BLaER1 (cell line): ENCODE data around the gene CEP19.
"Not testable (repeated sequence)": the region's sequence is repeated elsewhere in the genome, so short reads cannot be mapped to it uniquely, and the experiment has no call there.

Experiments
- H3K27ac ChIP-seq: shearing (Covaris generic); formaldehyde crosslinking; 2 replicates; pipeline ENCODE4 v1.8.1; 2022
- H3K27me3 ChIP-seq: shearing (Covaris generic); formaldehyde crosslinking; 2 replicates; pipeline ENCODE4 v1.8.1; 2022
- H3K36me3 ChIP-seq: shearing (Covaris generic); formaldehyde crosslinking; 2 replicates; pipeline ENCODE4 v1.8.1; 2022
- H3K4me1 ChIP-seq: shearing (Covaris generic); formaldehyde crosslinking; 2 replicates; pipeline ENCODE4 v1.8.1; 2022
- H3K4me2 ChIP-seq: shearing (Covaris generic); formaldehyde crosslinking; 2 replicates; pipeline ENCODE4 v1.8.1; 2022
- H3K4me3 ChIP-seq: shearing (Covaris generic); formaldehyde crosslinking; 2 replicates; pipeline ENCODE4 v1.8.1; 2022
- H3K9ac ChIP-seq: shearing (Covaris generic); formaldehyde crosslinking; 2 replicates; pipeline ENCODE4 v1.8.1; 2022
- H3K9me3 ChIP-seq: shearing (Covaris generic); formaldehyde crosslinking; 2 replicates; pipeline ENCODE4 v1.8.1; 2022
- H4K20me1 ChIP-seq: shearing (Covaris generic); formaldehyde crosslinking; 2 replicates; pipeline ENCODE4 v1.8.1; 2022
- Cebpa-rat ChIP-seq: shearing (Covaris generic); IDR thresholded peaks from 2 replicates; pipeline ENCODE4 v1.8.1; 2022

Gene CEP19

DNA sequence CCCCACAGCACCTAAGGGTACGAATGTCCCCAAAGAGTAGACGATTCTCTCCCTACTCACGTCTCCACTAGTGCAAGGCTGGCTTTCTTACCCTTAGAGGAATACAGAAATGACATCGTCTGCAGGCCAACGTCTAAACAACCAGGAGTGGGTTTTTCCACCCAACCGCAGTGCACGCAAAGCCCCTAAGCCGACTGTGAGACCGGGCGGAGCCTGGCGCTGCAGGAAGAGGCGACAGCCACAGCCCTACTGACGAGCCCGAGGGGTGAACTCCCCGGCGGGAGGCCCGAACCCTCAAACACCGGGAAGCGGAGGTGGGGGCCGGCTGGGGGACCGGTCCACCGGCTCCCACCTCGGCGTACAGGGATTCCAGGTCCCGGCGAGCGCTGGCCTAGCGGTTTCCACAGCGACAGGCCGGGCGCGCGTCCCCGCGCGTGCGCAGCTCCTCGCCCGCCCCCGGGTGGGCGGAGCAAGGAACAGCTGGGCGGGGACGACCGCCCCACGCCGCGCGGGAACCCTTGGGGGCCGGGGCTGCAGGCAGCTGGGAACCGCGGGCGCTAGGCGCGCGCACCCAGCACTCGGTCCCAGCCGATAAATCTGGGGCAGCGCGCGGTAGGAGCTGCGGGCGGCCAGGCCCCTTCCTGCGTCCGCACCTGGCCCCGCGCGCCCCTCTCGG is at the start of gene CEP19, which contains the start of gene PIGX:
CEP19 (minus strand) TSS at position 413 of the 676 bp plus-strand sequence. CDS start 3,593 bp downstream, outside the sequence.
PIGX (plus strand) TSS at position 540 of the 676 bp plus-strand sequence.
- TF ChIP-seq Cebpa-rat = no peak
- Histone ChIP-seq H3K9ac (peak within 1 kb of the TSS; percentile 88), H3K4me3 (peak within 1 kb of the TSS; percentile 85), H4K20me1 (no peaks in the 10 kb centered on the region), H3K36me3 (peaks cover 9% of the 10 kb centered on the region; the same call in 1 of the 2 replicates), H3K4me2 (peak within 1 kb of the TSS; percentile 88), H3K4me1 (peaks cover 22% of the 10 kb centered on the region), H3K27me3 (no peaks in the 10 kb centered on the region), H3K9me3 (no peaks in the 10 kb centered on the region), H3K27ac (peak within 1 kb of the TSS; percentile 87)

DNA sequence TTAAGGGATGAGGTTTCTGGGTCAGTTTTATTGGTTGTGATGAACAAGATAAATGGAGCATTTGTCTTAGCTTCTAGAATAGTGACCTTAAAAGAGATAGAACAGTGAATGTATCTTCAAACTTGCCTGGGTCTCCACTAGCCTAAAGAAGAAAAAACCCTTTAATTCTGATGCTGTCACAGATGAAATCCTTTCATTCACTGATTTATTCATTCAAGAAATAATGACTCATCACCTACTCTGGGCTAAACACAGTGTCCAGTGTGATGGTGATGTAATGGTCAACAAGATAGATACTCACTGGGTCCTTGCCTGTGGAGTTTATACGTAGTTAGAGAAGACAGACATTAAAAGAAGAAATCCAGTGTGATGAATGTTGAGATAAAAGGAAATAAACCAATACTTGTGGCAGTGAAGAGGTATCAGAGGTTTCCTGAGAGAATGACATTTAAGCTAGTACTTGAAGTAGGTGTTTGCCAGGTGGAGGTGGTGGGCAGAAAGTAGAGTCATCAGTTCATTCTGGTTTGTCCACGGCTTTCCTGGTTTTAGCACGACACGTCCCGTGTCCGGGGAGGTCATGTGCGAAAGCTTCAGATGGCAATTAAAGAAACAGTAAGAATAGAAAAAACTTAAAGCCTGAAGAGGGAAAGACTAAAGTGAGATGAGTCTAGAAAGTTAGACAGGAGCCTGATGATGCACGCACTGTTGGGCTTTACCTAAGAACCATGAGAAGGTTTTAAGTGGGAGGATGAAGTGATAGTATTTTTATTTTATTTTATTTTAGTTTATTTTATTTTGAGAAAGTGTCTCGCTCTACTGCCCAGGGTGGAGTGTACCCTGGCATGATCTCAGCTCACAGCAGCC is 46.1 kb upstream of the CEP19 start:
- Histone ChIP-seq H3K36me3 (peaks cover 85% of the 10 kb centered on the region), H4K20me1 (peaks cover 60% of the 10 kb centered on the region), H3K4me3 (no peak overlapping the region), H3K27me3 (no peaks in the 10 kb centered on the region), H3K4me1 (no peaks in the 10 kb centered on the region), H3K9me3 (peaks cover 85% of the 10 kb centered on the region), H3K9ac (no peak overlapping the region), H3K27ac (no peak overlapping the region), H3K4me2 (no peak overlapping the region)
- no peak for TF ChIP-seq Cebpa-rat

DNA sequence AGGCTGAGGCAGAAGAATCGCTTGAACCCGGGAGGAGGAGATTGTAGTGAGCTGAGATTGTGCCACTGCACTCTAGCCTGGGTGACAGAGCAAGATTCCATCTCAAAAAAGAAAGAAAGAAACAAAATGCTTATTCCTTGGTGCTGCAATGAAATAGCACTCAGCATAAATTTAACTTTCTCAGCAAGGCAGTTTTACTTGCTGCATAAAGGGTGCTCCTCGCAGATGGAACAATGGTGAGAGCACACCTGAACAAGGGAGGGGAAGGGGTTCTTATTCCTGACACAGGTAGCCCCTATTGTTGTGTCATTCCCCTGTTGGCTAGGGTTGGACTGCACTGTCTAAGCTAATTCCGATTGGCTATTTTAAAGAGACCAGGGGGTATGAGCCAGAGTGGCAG is 44.7 kb upstream of the CEP19 start:
- Histone ChIP-seq H3K4me3 (no peak overlapping the region), H4K20me1 (peaks cover 63% of the 10 kb centered on the region), H3K27ac (no peak overlapping the region), H3K27me3 (no peaks in the 10 kb centered on the region), H3K9me3 (peaks cover 85% of the 10 kb centered on the region), H3K4me1 (no peaks in the 10 kb centered on the region), H3K36me3 (peaks cover 90% of the 10 kb centered on the region), H3K4me2 (no peak overlapping the region), H3K9ac (no peak overlapping the region)
- no peak for TF ChIP-seq Cebpa-rat

DNA sequence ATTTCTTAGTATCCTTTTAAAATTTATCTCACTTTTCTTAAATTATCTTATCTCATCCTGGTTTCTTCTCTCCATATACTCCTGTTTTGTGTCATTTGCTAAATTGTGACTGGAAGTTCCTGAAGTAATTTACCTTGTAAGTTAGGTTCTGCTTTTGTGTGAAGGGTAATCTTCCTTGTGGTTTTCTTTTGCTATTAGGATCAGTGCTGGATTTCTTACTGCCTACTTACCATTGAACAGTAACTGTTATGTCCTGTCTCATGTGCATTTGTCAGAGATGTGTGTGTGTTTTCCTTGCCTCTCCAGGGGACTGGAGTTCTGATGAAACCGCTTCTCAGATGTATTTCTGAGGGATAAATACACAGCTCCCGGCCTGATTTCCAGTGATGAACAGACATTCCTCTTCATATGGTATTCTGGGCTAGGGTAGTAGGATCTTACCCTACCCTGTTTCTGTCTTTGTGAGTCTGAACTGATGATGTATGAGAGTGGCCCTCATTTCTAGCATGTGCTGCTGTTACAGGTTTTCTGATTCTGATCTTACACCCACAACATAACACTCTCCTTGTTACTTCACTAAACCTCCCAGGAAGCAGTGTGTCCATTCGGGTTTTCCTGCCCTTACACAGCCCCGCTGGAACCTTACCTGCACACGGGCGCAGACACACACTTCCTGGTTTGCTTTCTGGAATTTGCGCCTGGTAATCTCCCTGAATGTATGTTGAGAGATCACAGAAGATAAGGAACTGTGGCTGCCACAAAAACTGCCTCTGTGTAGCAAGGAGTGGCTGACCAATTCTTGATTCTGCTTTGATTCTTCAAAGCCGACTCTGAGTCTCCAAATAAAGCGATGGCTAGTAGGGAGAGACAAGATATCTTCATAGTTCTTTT is 42.3 kb upstream of the CEP19 start:
- Histone ChIP-seq H3K9ac (no peak overlapping the region), H3K4me1 (no peaks in the 10 kb centered on the region), H3K9me3 (peaks cover 85% of the 10 kb centered on the region), H3K36me3 (peaks cover 94% of the 10 kb centered on the region), H3K4me2 (no peak overlapping the region), H3K27ac (no peak overlapping the region), H3K4me3 (no peak overlapping the region), H3K27me3 (no peaks in the 10 kb centered on the region), H4K20me1 (peaks cover 70% of the 10 kb centered on the region)
- no peak for TF ChIP-seq Cebpa-rat

- H3K4me1 ChIP-seq = no peaks in the 10 kb centered on the region
- H3K27me3 ChIP-seq = no peaks in the 10 kb centered on the region
- peaks cover 85% of the 10 kb centered on the region for H3K9me3 ChIP-seq
- H3K36me3 ChIP-seq = peaks cover 94% of the 10 kb centered on the region
- no peak overlapping the region for H3K4me2 ChIP-seq
- H3K27ac ChIP-seq = no peak overlapping the region
- peaks cover 70% of the 10 kb centered on the region for H4K20me1 ChIP-seq
- no peak overlapping the region for H3K9ac ChIP-seq
- no peak for TF ChIP-seq Cebpa-rat
- no peak overlapping the region for H3K4me3 ChIP-seq
Observed at GRCh38 chr3:196753201-196753600, 41.2 kb upstream of the CEP19 start.

GRCh38 chr3:196749125-196749524 is 37.1 kb upstream of the CEP19 start:
- Histone ChIP-seq H3K9me3 (peaks cover 74% of the 10 kb centered on the region), H3K27ac (no peak overlapping the region), H3K4me3 (no peak overlapping the region), H3K9ac (no peak overlapping the region), H3K4me2 (no peak overlapping the region), H4K20me1 (peaks cover 87% of the 10 kb centered on the region), H3K36me3 (peaks cover 84% of the 10 kb centered on the region), H3K27me3 (no peaks in the 10 kb centered on the region), H3K4me1 (no peaks in the 10 kb centered on the region)
- TF ChIP-seq Cebpa-rat = no peak

DNA sequence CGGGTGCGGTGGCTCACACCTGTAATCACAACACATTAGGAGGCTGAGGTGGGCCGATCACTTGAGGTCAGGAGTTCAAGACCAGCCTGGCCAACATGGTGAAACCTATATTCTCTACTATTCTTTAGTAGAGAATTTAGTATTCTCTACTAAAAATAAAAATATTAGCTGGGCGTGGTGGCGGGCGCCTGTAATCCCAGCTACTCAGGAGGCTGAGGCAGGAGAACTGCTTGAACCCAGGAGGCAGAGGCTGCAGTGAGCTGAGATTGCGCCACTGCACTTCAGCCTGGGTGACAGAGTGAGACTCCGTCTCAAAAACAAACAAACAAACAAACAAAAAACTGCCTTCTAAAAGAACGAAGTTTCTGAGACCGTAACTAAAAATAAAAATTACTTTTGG is 31.5 kb upstream of the CEP19 start:
- H3K27me3 ChIP-seq, H3K9ac ChIP-seq, H3K27ac ChIP-seq, H3K4me2 ChIP-seq, H3K4me3 ChIP-seq: not testable (repeated sequence)
- Histone ChIP-seq H3K9me3 (peaks cover 33% of the 10 kb centered on the region), H4K20me1 (peaks cover 85% of the 10 kb centered on the region), H3K4me1 (peaks cover 14% of the 10 kb centered on the region), H3K36me3 (peaks cover 46% of the 10 kb centered on the region)

DNA sequence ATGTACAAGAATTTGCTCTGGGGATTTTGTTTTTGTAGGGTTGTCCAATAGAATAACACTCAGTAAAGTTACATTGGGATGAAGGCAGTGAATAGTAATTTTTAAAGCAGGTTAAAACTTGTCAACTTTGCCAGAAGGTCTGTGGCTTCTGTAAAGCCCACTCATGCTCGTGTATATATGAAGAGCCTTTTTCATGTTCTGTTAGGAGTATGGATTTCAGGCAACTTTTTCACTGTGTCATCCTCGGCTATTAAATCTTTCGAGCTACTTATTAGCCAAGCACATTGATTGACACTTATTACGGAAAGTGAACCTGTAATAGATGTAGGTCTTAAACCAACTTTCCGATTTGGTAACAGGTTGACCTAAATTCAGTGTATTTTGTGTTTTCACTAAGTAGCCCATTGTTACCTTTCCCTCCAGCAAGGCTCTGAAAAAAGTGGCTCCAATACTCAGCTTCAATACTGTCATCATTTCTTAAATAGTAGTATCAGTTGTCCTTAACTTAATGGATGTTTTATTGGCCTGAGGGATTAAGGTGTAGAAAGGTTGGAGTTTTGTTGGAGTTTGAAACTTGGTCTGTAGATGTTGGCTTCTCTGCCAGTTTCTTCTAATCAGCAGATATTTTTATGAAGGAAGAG is 29.3 kb upstream of the CEP19 start:
- H3K27ac ChIP-seq = peak overlapping the region; percentile 94
- H3K4me1 ChIP-seq = peaks cover 14% of the 10 kb centered on the region
- peaks cover 29% of the 10 kb centered on the region for H3K36me3 ChIP-seq
- peaks cover 63% of the 10 kb centered on the region for H4K20me1 ChIP-seq
- peak overlapping the region; percentile 81 for H3K4me3 ChIP-seq
- H3K9me3 ChIP-seq = peaks cover 14% of the 10 kb centered on the region
- no peaks in the 10 kb centered on the region for H3K27me3 ChIP-seq
- H3K9ac ChIP-seq = peak overlapping the region; percentile 95
- peak overlapping the region; percentile 85 for H3K4me2 ChIP-seq
- no peak for TF ChIP-seq Cebpa-rat
